GM21423 (cell line): ENCODE measurements around the gene TENM4.

Experiments
- ATAC-seq: cut with Tn5 transposase; IDR thresholded peaks from one replicate; pipeline ENCODE4 v1.9.1; 2021; ENCODE audit warnings: mild to moderate bottlenecking, moderate library complexity; ENCODE audit not compliant: unreplicated experiment

The TENM4 gene

DNA sequence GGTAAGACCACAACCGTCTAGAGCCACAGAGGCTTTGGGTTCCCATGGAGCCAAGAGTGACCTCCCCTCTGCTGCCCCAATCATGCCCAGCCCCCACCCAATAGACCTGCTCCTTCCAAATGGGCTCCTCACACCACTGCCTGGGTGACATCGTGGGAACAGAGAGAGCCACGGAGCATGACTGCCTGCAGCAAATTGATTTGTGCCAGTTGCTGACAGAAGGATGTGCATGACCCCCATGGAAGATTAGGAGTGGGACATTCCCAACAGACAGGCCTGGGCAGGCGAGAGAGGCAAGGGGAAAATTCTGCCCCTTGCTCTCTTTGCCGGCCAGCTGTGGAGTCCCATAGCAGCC lies 88.5 kb downstream of the TENM4 start:
- ATAC-seq = no peak

- ATAC-seq = no peak
Observed at GRCh38 chr11:79348976-79349682, 91.7 kb downstream of the TENM4 start.

GRCh38 chr11:79346021-79346420 lies 94.8 kb downstream of the TENM4 start:
- ATAC-seq = no peak

GRCh38 chr11:79344753-79345294 lies 96.0 kb downstream of the TENM4 start:
- ATAC-seq = no peak

- no peak for ATAC-seq
Observed at GRCh38 chr11:79342686-79343085, 98.1 kb downstream of the TENM4 start.

GRCh38 chr11:79342236-79342635 lies 98.6 kb downstream of the TENM4 start:
- no peak for ATAC-seq

DNA sequence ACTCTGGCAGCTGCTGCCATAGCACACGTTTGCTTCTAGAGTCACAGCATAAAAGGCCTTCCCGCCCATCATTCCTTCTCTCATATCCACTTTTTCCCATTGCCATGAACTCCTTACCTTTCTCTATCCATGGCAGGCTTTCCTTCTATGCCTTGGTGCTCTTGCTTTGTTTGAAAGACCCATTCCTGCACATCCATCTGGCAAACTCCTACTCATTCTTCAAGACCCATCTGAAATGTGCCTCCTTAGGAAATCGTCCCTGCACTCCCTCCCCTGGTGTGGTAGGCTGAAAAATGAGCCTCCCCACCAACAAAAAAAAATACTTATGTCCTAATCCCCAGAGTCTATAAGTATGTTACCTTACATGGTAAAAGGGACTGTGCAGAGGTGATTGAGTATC lies 100.3 kb downstream of the TENM4 start:
- no peak for ATAC-seq

- no peak for ATAC-seq
Observed at GRCh38 chr11:79336797-79337517, 103.9 kb downstream of the TENM4 start.

GRCh38 chr11:79335681-79336080 lies 105.1 kb downstream of the TENM4 start:
- ATAC-seq = no peak

DNA sequence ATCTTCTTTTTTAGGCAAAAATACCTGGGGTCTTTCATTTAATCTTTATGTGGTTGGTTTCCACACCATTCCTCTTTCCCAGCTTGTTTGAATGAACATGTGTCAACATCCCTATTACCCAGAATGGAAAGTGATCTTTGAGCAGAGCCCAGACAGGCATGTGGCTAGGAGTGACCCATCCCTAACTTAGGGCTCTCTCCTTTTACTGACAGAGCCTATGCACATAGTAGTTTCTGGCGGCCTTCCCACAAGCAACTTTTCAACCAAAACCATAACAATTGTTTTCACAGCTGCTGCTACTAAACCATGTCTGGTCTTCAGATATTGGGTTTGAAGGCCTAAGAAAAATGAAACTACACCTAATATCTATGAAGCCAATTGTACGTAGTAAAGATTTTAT lies 107.5 kb downstream of the TENM4 start:
- no peak for ATAC-seq

DNA sequence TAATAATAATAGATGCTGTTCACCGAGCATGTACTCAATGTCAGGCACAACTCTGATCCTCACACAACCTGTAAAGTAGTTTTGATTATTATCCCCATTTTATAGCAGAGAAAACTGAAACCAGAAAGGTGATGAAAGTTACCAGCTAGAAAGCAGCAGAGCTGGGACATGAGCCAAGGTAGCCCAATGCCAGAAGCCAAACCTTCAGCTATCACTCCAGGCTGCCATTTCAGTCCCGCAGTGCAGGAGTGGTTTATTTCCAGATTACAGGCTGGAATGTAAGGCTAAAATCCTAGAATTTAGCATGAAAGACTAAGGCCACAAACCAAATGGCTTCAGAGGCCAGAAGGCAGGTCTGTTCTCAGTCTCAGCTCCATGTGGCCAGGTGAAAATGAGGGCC lies 108.8 kb downstream of the TENM4 start:
- ATAC-seq = no peak

DNA sequence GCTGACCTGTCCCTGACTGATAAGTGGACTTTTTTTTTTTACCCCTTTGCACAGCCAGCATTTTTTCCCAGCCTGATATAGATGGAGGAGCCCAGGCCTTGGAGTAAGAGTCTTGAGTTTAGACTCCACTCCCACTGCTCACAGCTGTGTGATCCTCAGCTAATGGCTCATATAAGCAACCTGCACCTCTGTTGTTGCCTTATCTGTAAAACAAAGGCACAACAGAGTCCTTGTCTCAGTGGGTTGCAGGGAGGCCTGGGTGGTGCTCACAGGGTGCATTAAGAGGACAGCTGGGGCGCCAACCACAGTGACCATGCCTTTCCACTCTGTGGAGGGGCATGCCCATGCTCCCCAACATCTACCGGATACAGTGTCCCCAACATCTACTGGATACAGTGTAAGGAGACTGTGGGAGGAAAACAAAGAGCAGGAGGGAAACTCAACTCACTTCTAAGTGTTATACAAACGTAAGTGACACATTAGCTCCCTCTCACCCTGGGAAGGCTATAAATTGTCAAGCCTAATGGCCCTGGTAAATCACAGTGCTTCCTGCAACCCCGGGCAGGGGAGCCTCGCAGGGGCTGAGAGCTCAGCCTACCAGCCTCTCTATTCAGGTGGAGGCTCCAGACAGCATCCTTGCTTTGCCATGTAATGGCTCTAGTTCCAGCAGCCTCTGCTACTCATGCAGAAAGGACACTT lies 109.5 kb downstream of the TENM4 start:
- no peak for ATAC-seq

- ATAC-seq = no peak
Observed at GRCh38 chr11:79330651-79331050, 110.2 kb downstream of the TENM4 start.

- no peak for ATAC-seq
Observed at GRCh38 chr11:79329561-79329960, 111.3 kb downstream of the TENM4 start.

- no peak for ATAC-seq
Observed at GRCh38 chr11:79328402-79328801, 112.4 kb downstream of the TENM4 start.

GRCh38 chr11:79325851-79326250 lies 115.0 kb downstream of the TENM4 start:
- no peak for ATAC-seq

- no peak for ATAC-seq
Observed at GRCh38 chr11:79321263-79321662, 119.6 kb downstream of the TENM4 start.

GRCh38 chr11:79314906-79315689 lies 125.7 kb downstream of the TENM4 start:
- no peak for ATAC-seq

DNA sequence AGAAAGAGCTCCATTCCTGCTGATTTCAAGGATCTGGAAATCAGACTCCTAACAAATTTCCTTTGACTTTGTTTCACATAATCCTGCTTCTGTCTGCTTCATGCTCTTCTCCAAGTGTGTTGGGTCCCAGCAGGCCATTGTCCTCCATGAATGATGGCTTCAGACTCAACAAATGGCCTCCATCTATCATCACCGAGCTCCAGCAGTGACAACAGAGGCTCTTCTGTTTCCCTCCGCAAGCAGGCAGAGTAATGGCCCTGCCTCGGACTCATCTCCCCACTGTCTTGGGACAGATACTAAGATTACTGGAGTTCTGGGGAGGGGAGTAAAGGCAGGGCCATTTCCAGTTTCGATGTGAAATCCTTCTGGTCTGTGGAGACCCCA lies 127.3 kb downstream of the TENM4 start:
- no peak for ATAC-seq

DNA sequence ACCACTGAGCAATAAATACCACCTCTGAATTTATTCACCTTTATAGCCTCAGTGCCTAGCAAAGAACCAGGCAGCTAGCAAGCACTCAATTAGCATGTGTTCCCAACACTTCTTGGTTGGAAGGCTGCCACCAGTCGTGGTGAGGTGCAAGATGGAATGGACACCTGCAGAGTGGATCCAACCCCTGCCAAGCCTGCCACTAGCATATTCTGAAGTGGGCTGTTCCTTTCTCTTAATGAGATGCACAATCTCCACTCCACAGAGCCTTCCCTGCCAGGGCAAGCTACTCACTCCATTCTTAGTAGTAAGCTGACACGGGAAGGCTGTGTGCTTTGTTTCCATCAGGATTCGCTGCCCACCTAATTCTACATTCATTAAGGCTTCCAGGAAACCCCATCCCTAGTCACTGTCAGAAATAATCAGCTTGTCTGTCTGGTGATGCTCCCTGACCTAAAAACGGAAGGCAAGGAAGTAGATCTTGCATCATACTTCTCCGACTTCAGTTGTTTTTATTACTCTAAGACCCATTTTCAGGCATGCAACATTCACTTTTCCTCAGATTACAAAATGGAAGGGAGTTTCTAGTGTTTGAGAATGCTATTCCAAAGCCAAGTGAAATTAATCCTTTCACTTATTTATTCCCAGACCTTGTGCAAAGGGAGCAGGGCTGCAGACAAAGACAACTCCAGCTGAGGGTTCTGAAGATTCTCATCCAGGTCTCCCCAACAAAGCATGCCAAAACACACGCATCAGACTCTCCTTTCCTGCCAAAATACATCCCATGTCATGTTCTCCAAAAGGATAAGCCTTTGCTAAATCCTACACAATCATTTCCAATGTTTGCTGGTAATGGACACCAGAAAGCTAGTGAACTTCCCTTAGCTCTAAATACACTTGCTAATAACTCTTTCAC lies 128.0 kb downstream of the TENM4 start:
- no peak for ATAC-seq
